HG03460 (cell line): ENCODE results near the gene ACTR10.
"Not testable (repeated sequence)": the region's sequence is repeated elsewhere in the genome, so short reads cannot be mapped to it uniquely, and the experiment has no call there.

ENCODE experiments used
- ATAC-seq: cut with Tn5 transposase; IDR thresholded peaks from one replicate; pipeline ENCODE4 v1.9.1; 2021; ENCODE audit not compliant: unreplicated experiment

ACTR10 gene

DNA sequence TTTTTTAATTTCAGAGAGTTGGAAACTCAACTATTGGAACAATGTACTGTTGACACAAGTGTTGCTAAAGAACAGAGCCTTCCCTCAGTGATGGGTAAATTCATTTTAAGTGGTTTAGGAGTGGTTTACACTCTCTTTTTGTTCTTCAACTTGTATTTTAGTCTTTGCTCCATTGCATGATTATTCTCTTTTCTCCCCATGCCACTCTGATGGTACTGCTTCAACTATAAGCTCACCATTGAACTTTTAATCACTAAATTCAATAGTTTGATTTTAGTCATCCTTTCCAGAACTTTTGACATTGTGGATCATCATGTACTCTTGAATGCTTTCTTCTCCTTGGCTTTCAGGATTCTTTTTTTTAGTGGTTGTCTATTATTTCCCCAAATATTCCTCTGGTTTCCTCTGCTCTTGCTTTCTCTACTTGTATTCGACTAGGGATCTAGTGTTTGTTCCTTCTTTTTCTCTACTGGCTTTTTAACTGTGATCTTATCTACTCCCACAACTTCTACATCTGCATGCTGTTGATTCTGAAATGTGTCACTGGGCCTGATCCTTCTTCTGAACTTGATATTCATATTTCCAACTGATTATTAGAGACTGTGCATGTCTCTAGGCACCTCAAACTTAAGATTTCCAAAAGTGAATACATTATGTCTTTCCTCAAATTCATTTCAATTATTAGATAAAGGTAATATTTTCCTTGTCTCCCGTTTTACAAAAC lies 15.4 kb downstream of the ACTR10 start:
- ATAC-seq, result no peak

- ATAC-seq, result no peak
These were observed 16.6 kb downstream of the ACTR10 start for GRCh38 chr14:58216544-58216943.

- ATAC-seq, result no peak
These were observed 27.3 kb downstream of the ACTR10 start for GRCh38 chr14:58227096-58227819.

DNA sequence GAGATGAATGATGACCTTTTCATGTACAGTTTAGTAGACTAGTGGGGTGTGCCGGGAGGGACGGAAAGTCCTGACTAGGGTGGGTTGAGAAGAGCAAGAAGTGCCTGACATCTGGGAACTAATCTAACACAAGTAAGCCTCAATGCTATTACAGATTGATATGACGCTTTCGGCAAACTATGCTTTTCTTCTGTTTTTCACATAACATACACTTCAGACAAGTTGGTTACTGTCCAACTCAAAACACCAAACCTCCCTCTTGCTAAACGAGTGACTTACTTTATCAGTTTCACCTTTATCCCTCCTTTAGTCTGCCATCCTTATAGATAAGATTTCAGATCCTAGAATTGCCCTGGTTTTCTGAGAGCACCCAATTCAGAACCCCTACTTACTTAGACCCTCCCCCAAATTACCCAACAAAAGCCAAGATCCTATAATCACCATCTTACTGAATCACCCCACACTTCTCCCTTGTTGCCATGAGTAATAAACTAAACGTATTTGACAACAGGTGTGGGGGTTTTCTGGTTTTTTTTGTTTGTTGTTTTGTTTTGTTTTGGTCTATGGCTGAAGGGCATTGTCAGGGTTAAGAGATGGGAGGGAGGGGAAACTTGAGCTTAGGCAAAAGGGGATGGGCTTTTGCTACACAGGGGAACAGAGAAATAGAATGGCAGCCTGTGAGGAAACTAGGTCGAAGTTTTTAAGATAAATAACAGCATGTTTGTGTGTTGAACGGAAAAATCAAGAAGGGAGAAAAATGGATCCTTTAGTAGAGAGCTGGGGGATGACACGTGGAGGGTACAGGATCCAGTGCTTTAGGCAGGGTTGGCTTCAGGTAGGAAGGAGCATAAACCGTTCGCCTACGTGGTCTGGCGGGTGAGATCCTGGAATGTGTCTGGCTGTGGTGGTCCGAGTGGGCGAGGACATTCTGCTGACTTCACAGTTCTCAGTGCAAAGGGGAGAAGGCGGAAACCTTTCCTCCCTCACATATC lies 38.6 kb downstream of the ACTR10 start:
- ATAC-seq, result no peak

- no peak for ATAC-seq
These were observed 39.6 kb downstream of the ACTR10 start for GRCh38 chr14:58239244-58240195.

- peak; percentile 37 for ATAC-seq
These were observed 44.0 kb downstream of the ACTR10 start for GRCh38 chr14:58243790-58244555.

DNA sequence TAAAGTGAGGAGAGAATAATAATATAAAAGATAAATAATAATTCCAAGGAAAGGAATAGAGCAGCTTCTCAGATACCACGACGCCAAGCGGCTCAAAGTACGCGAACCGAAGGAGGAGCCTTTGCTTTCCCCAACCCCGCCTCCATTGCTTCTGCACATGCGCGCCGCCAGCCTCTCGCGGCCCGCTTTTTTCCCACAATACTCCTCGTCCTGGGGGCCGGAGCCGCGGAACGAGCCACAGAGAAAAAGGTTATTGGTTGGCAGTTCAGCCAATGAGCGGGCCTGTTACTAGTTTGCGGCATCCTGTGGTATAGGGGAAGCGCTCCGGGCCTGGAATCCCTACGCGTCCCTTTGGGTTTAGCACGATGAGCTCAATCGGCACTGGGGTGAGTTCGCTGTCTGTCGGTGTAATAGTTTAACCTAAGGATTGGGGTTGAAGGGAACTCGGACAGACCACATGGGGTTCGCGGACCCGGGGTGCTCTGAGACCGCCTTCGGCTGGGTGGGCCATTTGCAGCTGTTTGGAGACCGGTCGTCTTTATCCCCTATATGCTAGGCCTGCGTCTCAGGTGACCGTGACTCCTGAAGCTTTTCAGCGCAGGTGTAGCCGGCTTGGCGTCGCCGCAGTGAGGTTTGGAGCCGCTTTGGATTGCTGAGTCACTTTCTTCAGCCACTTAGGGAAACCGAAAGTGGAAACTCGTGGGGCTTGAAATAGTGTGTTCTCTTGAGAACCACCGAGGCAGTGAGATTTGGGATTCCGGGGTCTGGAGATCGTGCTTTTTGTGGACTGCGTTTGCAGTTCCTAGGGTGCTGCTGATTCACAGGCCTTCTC lies 44.8 kb downstream of the ACTR10 start, which contains the start of gene PSMA3:
PSMA3 (plus strand) TSS at position 288 of the 832 bp plus-strand sequence; CDS start at position 366, 78 bp downstream.
- ATAC-seq, result peak; percentile 92

DNA sequence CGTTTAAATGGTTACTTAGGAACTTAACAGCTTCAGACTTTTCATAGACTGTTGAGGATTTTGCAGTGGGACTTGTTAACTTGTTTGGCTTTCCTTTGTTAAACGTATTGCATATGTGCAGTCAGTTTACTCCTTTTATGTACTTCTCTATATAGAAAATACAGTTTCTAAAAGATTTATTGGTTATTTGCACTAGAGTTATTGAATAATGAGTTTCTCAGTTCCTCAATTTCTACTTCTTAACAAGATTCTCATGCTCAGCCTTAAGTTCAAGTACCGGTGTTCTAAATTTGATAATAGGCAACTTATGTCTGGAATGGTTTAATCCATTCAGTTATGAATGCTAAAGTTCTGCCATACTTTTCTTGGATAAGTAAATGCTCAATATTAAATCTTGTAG lies 45.6 kb downstream of the ACTR10 start:
- no peak for ATAC-seq

DNA sequence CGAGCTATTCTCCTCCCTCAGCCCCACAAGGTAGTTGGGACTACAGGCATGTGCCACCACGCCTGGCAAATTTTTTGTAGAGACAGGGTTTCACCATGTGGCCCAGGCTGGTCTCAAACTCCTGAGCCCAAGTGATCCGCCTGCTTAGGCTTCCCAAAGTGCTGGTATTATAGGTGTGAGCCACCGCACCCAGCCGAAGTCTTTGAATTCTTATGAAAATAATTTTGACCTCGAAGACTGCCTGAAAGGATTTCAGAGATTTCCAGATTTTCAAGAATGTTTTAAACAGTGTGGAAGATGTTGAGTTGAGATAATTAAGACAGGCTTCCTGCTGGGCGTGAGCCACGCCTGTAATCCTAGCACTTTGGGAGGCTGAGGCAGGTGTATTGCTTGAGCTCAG lies 49.7 kb downstream of the ACTR10 start:
- no peak for ATAC-seq

DNA sequence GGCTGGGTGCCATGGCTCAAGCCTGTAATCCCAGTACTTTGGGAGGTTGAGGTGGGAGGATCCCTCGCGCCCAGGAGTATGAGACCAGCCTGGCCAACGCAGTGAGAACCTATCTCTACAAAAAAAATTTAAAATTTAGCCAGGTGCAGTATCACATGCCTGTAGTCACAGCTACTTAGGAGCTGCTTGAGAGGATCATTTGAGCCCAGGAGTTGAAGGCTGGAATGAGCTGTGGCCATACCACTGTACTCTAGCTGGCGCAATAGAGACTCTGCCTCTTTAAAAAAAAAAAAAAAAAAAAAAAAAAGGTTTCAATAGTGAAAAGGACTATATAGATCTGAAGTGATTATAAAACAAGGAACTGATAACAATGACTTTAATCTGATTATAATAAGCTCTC lies 58.2 kb downstream of the ACTR10 start:
- ATAC-seq, result no peak

GRCh38 chr14:58262005-58262404 lies 62.1 kb downstream of the ACTR10 start:
- not testable (repeated sequence) for ATAC-seq

DNA sequence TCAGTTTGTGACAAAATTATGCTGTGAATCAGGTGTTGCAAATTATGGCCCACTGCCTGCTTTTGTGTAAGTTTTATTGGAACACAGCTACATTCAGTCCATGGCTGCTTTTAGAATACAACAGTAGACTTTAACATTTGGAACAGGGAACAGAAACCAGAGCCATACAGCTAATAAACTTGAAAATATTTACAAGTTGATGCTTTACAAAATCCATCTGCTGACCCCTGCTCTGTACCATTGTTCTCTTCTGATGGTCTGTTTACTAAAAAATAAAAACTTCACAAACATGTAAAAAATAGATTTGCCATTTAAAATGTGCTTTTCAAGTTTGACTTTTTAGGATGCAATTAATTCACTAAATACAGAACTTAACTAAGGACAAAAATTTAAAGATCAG lies 65.5 kb downstream of the ACTR10 start:
- ATAC-seq, result no peak

DNA sequence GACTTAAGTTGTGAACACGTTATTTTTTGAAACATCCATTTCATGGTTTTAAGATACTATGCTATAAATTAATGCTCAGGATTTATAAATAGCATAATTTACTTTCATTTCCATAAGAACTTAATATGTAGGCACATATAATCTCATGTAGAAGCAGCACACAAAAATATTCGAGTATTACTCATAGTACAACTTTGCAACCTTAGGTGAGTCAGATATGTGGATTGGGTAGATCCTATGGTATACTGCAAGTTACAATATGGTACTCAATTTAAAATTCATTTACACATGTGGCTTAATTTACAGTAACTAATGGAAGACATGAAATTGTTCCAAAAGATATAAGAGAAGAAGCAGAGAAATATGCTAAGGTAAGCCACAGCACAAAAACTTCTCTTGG lies 70.7 kb downstream of the ACTR10 start:
- no peak for ATAC-seq

DNA sequence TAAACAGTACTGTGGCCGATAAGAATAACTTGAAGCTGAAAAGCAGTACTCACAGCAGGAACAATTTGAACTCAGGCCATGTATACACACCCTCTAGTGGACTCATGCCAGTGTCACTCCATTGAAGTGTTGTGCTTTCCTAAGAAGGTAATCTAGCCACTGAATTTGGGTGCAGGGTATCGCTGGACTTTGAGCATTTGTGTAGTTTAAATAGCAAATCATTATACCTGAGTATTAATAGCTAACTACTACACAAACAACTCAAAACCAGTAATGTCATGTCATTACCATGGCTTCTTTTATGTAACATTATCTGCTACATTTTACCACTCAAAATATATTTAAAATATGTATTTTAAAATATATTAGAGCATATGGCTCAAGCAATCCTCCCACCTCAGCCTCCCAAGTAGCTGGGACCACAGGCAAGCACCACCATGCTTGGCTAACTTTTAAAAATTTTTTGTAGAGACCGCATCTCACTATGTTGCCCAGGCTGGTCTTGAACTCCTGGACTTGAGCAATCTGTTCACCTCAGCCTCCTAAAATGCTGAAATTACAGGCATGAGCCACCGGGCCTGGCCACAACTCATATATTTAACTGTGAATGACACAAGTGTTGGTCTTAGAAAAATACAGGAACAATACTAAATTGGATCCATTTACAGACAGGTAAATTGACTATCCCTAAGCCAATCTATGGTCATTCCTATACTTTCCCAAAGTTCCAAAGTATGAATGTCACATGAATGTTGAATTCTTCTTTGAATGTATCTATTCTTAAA lies 72.8 kb downstream of the ACTR10 start:
- no peak for ATAC-seq

GRCh38 chr14:58274881-58275280 lies 74.9 kb downstream of the ACTR10 start:
- no peak for ATAC-seq

GRCh38 chr14:58275527-58276190 lies 75.7 kb downstream of the ACTR10 start:
- ATAC-seq, result no peak

GRCh38 chr14:58276208-58276607 lies 76.3 kb downstream of the ACTR10 start:
- ATAC-seq, result no peak
